ENCODE measurements around the gene GLYATL3. TPM values are rescaled to one million over a fixed set of nuclear protein-coding genes. Genes with fewer than 3 reads are reported as not detected.
A peak's percentile ranks its signal among the peaks of the same experiment; 100 is the strongest.

The GLYATL3 gene
- total and polyA plus RNA-seq, 7 experiments from 2014 or later, result not detected

- H3K4me1 Mint-ChIP-seq, result peaks cover 0 to 1% (median 0%) of the 10 kb centered on the region in 7 donors
- ChIA-PET POLR2A (no interaction called here), CTCF (interaction anchor here (1.0 to 1.1 kb wide), 2 partner anchors 11 to 33 kb away, joined by 3 read pairs; no protein-coding TSS in a partner anchor)
- no peak overlapping the region for H3K27ac Mint-ChIP-seq
- H3K27me3 Mint-ChIP-seq, result peaks cover 4 to 19% (median 5%) of the 10 kb centered on the region in 5 donors
- H3K36me3 Mint-ChIP-seq, result no peaks in the 10 kb centered on the region
- no peaks in the 10 kb centered on the region for H3K36me3 ChIP-seq (ENCODE audit: control insufficient read depth in 2 of 3, insufficient read depth in 3 of 3, low read length in 3 of 3)
- no peak overlapping the region for H3K4me3 ChIP-seq (ENCODE audit: low read length)
- H3K4me1 ChIP-seq (ENCODE audit: control insufficient read depth in 2 of 2, insufficient read depth in 2 of 2, low read length in 2 of 2), result no peaks in the 10 kb centered on the region
- no peak overlapping the region for H3K4me3 Mint-ChIP-seq
- peaks cover 0 to 3% of the 10 kb centered on the region in 2 donors for H3K27me3 ChIP-seq (ENCODE audit: control insufficient read depth in 2 of 2, insufficient read depth in 2 of 2, low read length in 2 of 2)
- no peak overlapping the region for H3K27ac ChIP-seq (ENCODE audit: low read depth, low read length)
- ATAC-seq (no peak), DNase-seq (no peak)
- H3K9me3 Mint-ChIP-seq, result peaks cover 0 to 3% (median 0%) of the 10 kb centered on the region in 11 donors
- intact Hi-C loops (cut with micrococcal nuclease), result no loop called here
- no peaks in the 10 kb centered on the region for H3K9me3 ChIP-seq (ENCODE audit: control insufficient read depth in 2 of 3, low read length in 3 of 3)
Observed at GRCh38 chr6:49541936-49542335, 42.2 kb downstream of the GLYATL3 start.

- Mint-ChIP-seq H3K27me3 (peaks cover 8 to 28% (median 12%) of the 10 kb centered on the region in 5 donors), H3K27ac (no peak overlapping the region), H3K36me3 (no peaks in the 10 kb centered on the region), H3K9me3 (peaks cover 0 to 3% (median 0%) of the 10 kb centered on the region in 11 donors), H3K4me1 (peaks cover 0 to 1% (median 0%) of the 10 kb centered on the region in 7 donors), H3K4me3 (no peak overlapping the region)
- Histone ChIP-seq H3K9me3 (ENCODE audit: control insufficient read depth in 2 of 3, low read length in 3 of 3) (no peaks in the 10 kb centered on the region), H3K4me3 (ENCODE audit: low read length) (no peak overlapping the region), H3K27me3 (ENCODE audit: control insufficient read depth in 2 of 2, insufficient read depth in 2 of 2, low read length in 2 of 2) (peaks cover 0 to 3% of the 10 kb centered on the region in 2 donors), H3K27ac (ENCODE audit: low read depth, low read length) (no peak overlapping the region), H3K36me3 (ENCODE audit: control insufficient read depth in 2 of 3, insufficient read depth in 3 of 3, low read length in 3 of 3) (no peaks in the 10 kb centered on the region), H3K4me1 (ENCODE audit: control insufficient read depth in 2 of 2, insufficient read depth in 2 of 2, low read length in 2 of 2) (no peaks in the 10 kb centered on the region)
- intact Hi-C loops (cut with micrococcal nuclease), result no loop called here
- no peak for ATAC-seq
- DNase-seq, result no peak
- POLR2A ChIA-PET, result no interaction called here
- CTCF ChIA-PET, result interaction anchor here (0.8 to 1.1 kb wide), 2 partner anchors 12 to 32 kb away, joined by 3 read pairs; no protein-coding TSS in a partner anchor
Observed at GRCh38 chr6:49543087-49543858, 43.5 kb downstream of the GLYATL3 start.

GRCh38 chr6:49546331-49546730, 46.6 kb downstream of the GLYATL3 start:
- peaks cover 0 to 3% of the 10 kb centered on the region in 2 donors for H3K27me3 ChIP-seq (ENCODE audit: control insufficient read depth in 2 of 2, insufficient read depth in 2 of 2, low read length in 2 of 2)
- H3K27me3 Mint-ChIP-seq, result peaks cover 30 to 57% (median 31%) of the 10 kb centered on the region in 5 donors
- no peak overlapping the region for H3K4me3 ChIP-seq (ENCODE audit: low read length)
- no peak overlapping the region for H3K27ac Mint-ChIP-seq
- no peak overlapping the region for H3K4me3 Mint-ChIP-seq
- POLR2A ChIA-PET, result no interaction called here
- H3K36me3 ChIP-seq (ENCODE audit: control insufficient read depth in 2 of 3, insufficient read depth in 3 of 3, low read length in 3 of 3), result no peaks in the 10 kb centered on the region
- no peaks in the 10 kb centered on the region for H3K36me3 Mint-ChIP-seq
- CTCF ChIA-PET, result no interaction called here
- H3K9me3 Mint-ChIP-seq, result peaks cover 0 to 3% (median 0%) of the 10 kb centered on the region in 11 donors
- intact Hi-C loops (cut with micrococcal nuclease), result no loop called here
- H3K9me3 ChIP-seq (ENCODE audit: control insufficient read depth in 2 of 3, low read length in 3 of 3), result no peaks in the 10 kb centered on the region
- no peak overlapping the region for H3K27ac ChIP-seq (ENCODE audit: low read depth, low read length)
- no peak for DNase-seq
- H3K4me1 ChIP-seq (ENCODE audit: control insufficient read depth in 2 of 2, insufficient read depth in 2 of 2, low read length in 2 of 2), result peaks cover 0 to 4% of the 10 kb centered on the region in 2 donors
- peaks cover 9 to 12% (median 11%) of the 10 kb centered on the region in 7 donors for H3K4me1 Mint-ChIP-seq
- ATAC-seq, result no peak

GRCh38 chr6:49548613-49549304, 49.0 kb downstream of the GLYATL3 start:
- Histone ChIP-seq H3K27me3 (ENCODE audit: control insufficient read depth in 2 of 2, insufficient read depth in 2 of 2, low read length in 2 of 2) (peaks cover 0 to 3% of the 10 kb centered on the region in 2 donors), H3K4me1 (ENCODE audit: control insufficient read depth in 2 of 2, insufficient read depth in 2 of 2, low read length in 2 of 2) (peaks cover 0 to 5% of the 10 kb centered on the region in 2 donors), H3K27ac (ENCODE audit: low read depth, low read length) (no peak overlapping the region), H3K4me3 (ENCODE audit: low read length) (no peak overlapping the region), H3K9me3 (ENCODE audit: control insufficient read depth in 2 of 3, low read length in 3 of 3) (no peaks in the 10 kb centered on the region), H3K36me3 (ENCODE audit: control insufficient read depth in 2 of 3, insufficient read depth in 3 of 3, low read length in 3 of 3) (no peaks in the 10 kb centered on the region)
- ATAC-seq (no peak), DNase-seq (no peak)
- Mint-ChIP-seq H3K9me3 (no peaks in the 10 kb centered on the region), H3K27ac (no peak overlapping the region), H3K4me3 (peak overlapping the region in 1 of 10 donors; percentile 7), H3K36me3 (no peaks in the 10 kb centered on the region), H3K27me3 (peaks cover 38 to 66% (median 42%) of the 10 kb centered on the region in 5 donors), H3K4me1 (peaks cover 12 to 23% (median 17%) of the 10 kb centered on the region in 7 donors)
- intact Hi-C loops (cut with micrococcal nuclease), result no loop called here
- ChIA-PET POLR2A (no interaction called here), CTCF (no interaction called here)

GRCh38 chr6:49549691-49550491, 50.2 kb downstream of the GLYATL3 start:
- peaks cover 12 to 23% (median 18%) of the 10 kb centered on the region in 7 donors for H3K4me1 Mint-ChIP-seq
- Histone ChIP-seq H3K36me3 (ENCODE audit: control insufficient read depth in 2 of 3, insufficient read depth in 3 of 3, low read length in 3 of 3) (no peaks in the 10 kb centered on the region), H3K4me3 (ENCODE audit: low read length) (peak overlapping the region; percentile 16), H3K27me3 (ENCODE audit: control insufficient read depth in 2 of 2, insufficient read depth in 2 of 2, low read length in 2 of 2) (peaks cover 0 to 1% of the 10 kb centered on the region in 2 donors), H3K27ac (ENCODE audit: low read depth, low read length) (no peak overlapping the region), H3K9me3 (ENCODE audit: control insufficient read depth in 2 of 3, low read length in 3 of 3) (no peaks in the 10 kb centered on the region), H3K4me1 (ENCODE audit: control insufficient read depth in 2 of 2, insufficient read depth in 2 of 2, low read length in 2 of 2) (peaks cover 0 to 5% of the 10 kb centered on the region in 2 donors)
- CTCF ChIA-PET, result no interaction called here
- ATAC-seq, result no peak
- intact Hi-C loops (cut with micrococcal nuclease), result no loop called here
- no peak for DNase-seq
- H3K36me3 Mint-ChIP-seq, result peaks cover 0 to 2% (median 0%) of the 10 kb centered on the region in 5 donors
- peaks cover 38 to 61% (median 49%) of the 10 kb centered on the region in 5 donors for H3K27me3 Mint-ChIP-seq
- POLR2A ChIA-PET, result no interaction called here
- H3K9me3 Mint-ChIP-seq, result no peaks in the 10 kb centered on the region
- H3K27ac Mint-ChIP-seq, result no peak overlapping the region
- H3K4me3 Mint-ChIP-seq, result peak overlapping the region; percentile 67 to 86 (median 80)

GRCh38 chr6:49550492-49551077, 50.9 kb downstream of the GLYATL3 start, which contains the start of gene C6orf141:
Gene C6orf141, plus strand, starts transcription at chr6:49550668. Its CDS starts 125 bp downstream, at chr6:49550793.
- ATAC-seq (peak; percentile 44), DNase-seq (peak in 2 of 9 donors; percentile 6 to 39)
- peaks cover 12 to 23% (median 18%) of the 10 kb centered on the region in 7 donors for H3K4me1 Mint-ChIP-seq
- H3K27ac Mint-ChIP-seq, result peak within 1 kb of the TSS in 1 of 9 donors; percentile 10
- no peak within 1 kb of the TSS for H3K27ac ChIP-seq (ENCODE audit: low read depth, low read length)
- H3K27me3 ChIP-seq (ENCODE audit: control insufficient read depth in 2 of 2, insufficient read depth in 2 of 2, low read length in 2 of 2), result no peaks in the 10 kb centered on the region
- H3K4me3 ChIP-seq (ENCODE audit: low read length), result peak within 1 kb of the TSS; percentile 26
- H3K9me3 ChIP-seq (ENCODE audit: control insufficient read depth in 2 of 3, low read length in 3 of 3), result no peaks in the 10 kb centered on the region
- no peaks in the 10 kb centered on the region for H3K9me3 Mint-ChIP-seq
- peaks cover 0 to 5% of the 10 kb centered on the region in 2 donors for H3K4me1 ChIP-seq (ENCODE audit: control insufficient read depth in 2 of 2, insufficient read depth in 2 of 2, low read length in 2 of 2)
- H3K27me3 Mint-ChIP-seq, result peaks cover 38 to 59% (median 50%) of the 10 kb centered on the region in 5 donors
- no peaks in the 10 kb centered on the region for H3K36me3 ChIP-seq (ENCODE audit: control insufficient read depth in 2 of 3, insufficient read depth in 3 of 3, low read length in 3 of 3)
- POLR2A ChIA-PET, result no interaction called here
- intact Hi-C loops (cut with micrococcal nuclease), result no loop called here
- CTCF ChIA-PET, result no interaction called here
- peak within 1 kb of the TSS; percentile 71 to 86 (median 80) for H3K4me3 Mint-ChIP-seq
- H3K36me3 Mint-ChIP-seq, result peaks cover 0 to 3% (median 0%) of the 10 kb centered on the region in 5 donors
